ENCODE data around the gene POP4.
A peak's percentile ranks its signal among the peaks of the same experiment; 100 is the strongest.

Gene POP4

GRCh38 chr19:29596080-29596727 lies 9.9 kb upstream of the POP4 start:
- Histone ChIP-seq H3K36me3 (ENCODE audit: control insufficient read depth, insufficient read depth, low read length) (no peaks in the 10 kb centered on the region), H3K27me3 (replicated peaks; ENCODE audit: control insufficient read depth, insufficient read depth, low read length) (no peaks in the 10 kb centered on the region; the same call in 1 of the 2 replicates), H3K4me3 (replicated peaks; ENCODE audit: low read depth, low read length) (no peak overlapping the region)
- no peak for TF ChIP-seq CTCF (IDR thresholded peaks at IDR 0.05; ENCODE audit: insufficient read depth, low read length, poor library complexity, severe bottlenecking)
- no peak for DNase-seq (ENCODE audit: extremely low read depth, insufficient read length)

GRCh38 chr19:29596885-29597525 lies 9.1 kb upstream of the POP4 start:
- H3K36me3 ChIP-seq (ENCODE audit: control insufficient read depth, insufficient read depth, low read length) = no peaks in the 10 kb centered on the region
- no peaks in the 10 kb centered on the region; the same call in 1 of the 2 replicates for H3K27me3 ChIP-seq (replicated peaks; ENCODE audit: control insufficient read depth, insufficient read depth, low read length)
- DNase-seq (ENCODE audit: extremely low read depth, insufficient read length) = no peak
- peak; percentile 59 for TF ChIP-seq CTCF (IDR thresholded peaks at IDR 0.05; ENCODE audit: insufficient read depth, low read length, poor library complexity, severe bottlenecking)
- no peak overlapping the region for H3K4me3 ChIP-seq (replicated peaks; ENCODE audit: low read depth, low read length)

GRCh38 chr19:29598036-29598435 lies 8.0 kb upstream of the POP4 start:
- TF ChIP-seq CTCF (IDR thresholded peaks at IDR 0.05; ENCODE audit: insufficient read depth, low read length, poor library complexity, severe bottlenecking) = no peak
- H3K4me3 ChIP-seq (replicated peaks; ENCODE audit: low read depth, low read length) = no peak overlapping the region
- H3K27me3 ChIP-seq (replicated peaks; ENCODE audit: control insufficient read depth, insufficient read depth, low read length) = no peaks in the 10 kb centered on the region; the same call in 1 of the 2 replicates
- no peak for DNase-seq (ENCODE audit: extremely low read depth, insufficient read length)
- no peaks in the 10 kb centered on the region for H3K36me3 ChIP-seq (ENCODE audit: control insufficient read depth, insufficient read depth, low read length)

GRCh38 chr19:29598496-29598895 lies 7.6 kb upstream of the POP4 start:
- Histone ChIP-seq H3K4me3 (replicated peaks; ENCODE audit: low read depth, low read length) (no peak overlapping the region), H3K27me3 (replicated peaks; ENCODE audit: control insufficient read depth, insufficient read depth, low read length) (no peaks in the 10 kb centered on the region; the same call in 1 of the 2 replicates), H3K36me3 (ENCODE audit: control insufficient read depth, insufficient read depth, low read length) (no peaks in the 10 kb centered on the region)
- no peak for DNase-seq (ENCODE audit: extremely low read depth, insufficient read length)
- TF ChIP-seq CTCF (IDR thresholded peaks at IDR 0.05; ENCODE audit: insufficient read depth, low read length, poor library complexity, severe bottlenecking) = no peak

- H3K27me3 ChIP-seq (replicated peaks; ENCODE audit: control insufficient read depth, insufficient read depth, low read length) = no peaks in the 10 kb centered on the region
- DNase-seq (ENCODE audit: extremely low read depth, insufficient read length) = no peak
- no peak overlapping the region for H3K4me3 ChIP-seq (replicated peaks; ENCODE audit: low read depth, low read length)
- H3K36me3 ChIP-seq (ENCODE audit: control insufficient read depth, insufficient read depth, low read length) = no peaks in the 10 kb centered on the region
- no peak for TF ChIP-seq CTCF (IDR thresholded peaks at IDR 0.05; ENCODE audit: insufficient read depth, low read length, poor library complexity, severe bottlenecking)
Observed at GRCh38 chr19:29603308-29603707, 2.8 kb upstream of the POP4 start.

All from GM06990 (cell line).